Left ventricle myocardium inferior (tissue), 1 donor: ENCODE data around the gene ELP5. TPM values are rescaled to one million over a fixed set of nuclear protein-coding genes. Genes with fewer than 3 reads are reported as not detected.

Experiments used
- DNase-seq: peaks from one replicate; pipeline ENCODE4 v3.0.0-alpha.2; 2020
- H3K27ac ChIP-seq: fragments of 200-600 bp; replicated peaks from 2 replicates; pipeline ENCODE4 v1.8.0; 2021
- H3K27me3 ChIP-seq: fragments of 200-600 bp; 2 replicates; pipeline ENCODE4 v1.8.0; 2021; ENCODE audit warnings: low read depth
- H3K36me3 ChIP-seq: fragments of 200-600 bp; 2 replicates; pipeline ENCODE4 v1.8.0; 2021
- H3K4me1 ChIP-seq: fragments of 200-600 bp; 2 replicates; pipeline ENCODE4 v1.8.0; 2021
- H3K4me3 ChIP-seq: fragments of 200-600 bp; 2 replicates; pipeline ENCODE4 v1.8.0; 2021; ENCODE audit warnings: mild to moderate bottlenecking, moderate library complexity
- H3K9me3 ChIP-seq: fragments of 200-600 bp; replicated peaks from 2 replicates; pipeline ENCODE4 v1.8.0; 2021
- intact Hi-C: fragments of 100-400 bp; cut with micrococcal nuclease; formaldehyde crosslinking; loops from one replicate; pipeline ENCODE4 v1.11.0; 2022
- total RNA-seq: library from RNA; stranded (reverse); fragmentation: NEBNext Ultra II Directional; extraction: Animal tissue kit (Norgen Biotek cat#: 25700); gene quantifications from one replicate; pipeline ENCODE4 v1.2.1, GENCODE V29; 2021
- TF ChIP-seq, protein P1 (sequence below): fragments of 200-600 bp; IDR thresholded peaks from 2 replicates; pipeline ENCODE4 v1.8.0; 2021; ENCODE audit warnings: antibody characterized with exemption, mild to moderate bottlenecking, borderline replicate concordance
- donor health status: DM: no; HTN: yes; CAD: no; lungs with severe emphysema.

ELP5 gene
- total RNA-seq, 1 donor from 2014 or later: 62.5 TPM

DNA sequence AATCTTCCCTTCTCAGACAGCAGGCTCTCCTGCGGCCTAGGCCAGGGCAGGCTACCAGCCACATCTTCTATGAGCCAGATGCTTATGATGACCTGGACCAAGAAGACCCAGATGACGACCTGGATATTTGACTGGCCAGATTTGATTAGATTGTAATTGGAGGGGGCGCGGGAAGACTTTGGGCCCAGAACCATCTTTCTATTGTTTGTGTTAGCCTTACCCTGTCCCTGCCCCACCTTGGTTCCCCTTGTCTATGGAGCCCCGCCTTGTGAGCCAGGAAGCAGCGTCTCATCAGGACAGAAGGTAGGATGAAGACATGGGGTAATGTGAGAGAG lies 7.5 kb downstream of the ELP5 start:
- Histone ChIP-seq H3K27ac (no peak overlapping the region), H3K36me3 (peaks cover 49% of the 10 kb centered on the region), H3K4me1 (peaks cover 33% of the 10 kb centered on the region), H3K9me3 (no peaks in the 10 kb centered on the region), H3K27me3 (peaks cover 41% of the 10 kb centered on the region), H3K4me3 (no peak overlapping the region)
- intact Hi-C loops: no loop called here
- TF ChIP-seq, protein P1, sequence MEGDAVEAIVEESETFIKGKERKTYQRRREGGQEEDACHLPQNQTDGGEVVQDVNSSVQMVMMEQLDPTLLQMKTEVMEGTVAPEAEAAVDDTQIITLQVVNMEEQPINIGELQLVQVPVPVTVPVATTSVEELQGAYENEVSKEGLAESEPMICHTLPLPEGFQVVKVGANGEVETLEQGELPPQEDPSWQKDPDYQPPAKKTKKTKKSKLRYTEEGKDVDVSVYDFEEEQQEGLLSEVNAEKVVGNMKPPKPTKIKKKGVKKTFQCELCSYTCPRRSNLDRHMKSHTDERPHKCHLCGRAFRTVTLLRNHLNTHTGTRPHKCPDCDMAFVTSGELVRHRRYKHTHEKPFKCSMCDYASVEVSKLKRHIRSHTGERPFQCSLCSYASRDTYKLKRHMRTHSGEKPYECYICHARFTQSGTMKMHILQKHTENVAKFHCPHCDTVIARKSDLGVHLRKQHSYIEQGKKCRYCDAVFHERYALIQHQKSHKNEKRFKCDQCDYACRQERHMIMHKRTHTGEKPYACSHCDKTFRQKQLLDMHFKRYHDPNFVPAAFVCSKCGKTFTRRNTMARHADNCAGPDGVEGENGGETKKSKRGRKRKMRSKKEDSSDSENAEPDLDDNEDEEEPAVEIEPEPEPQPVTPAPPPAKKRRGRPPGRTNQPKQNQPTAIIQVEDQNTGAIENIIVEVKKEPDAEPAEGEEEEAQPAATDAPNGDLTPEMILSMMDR: no peak
- no peak for DNase-seq

DNA sequence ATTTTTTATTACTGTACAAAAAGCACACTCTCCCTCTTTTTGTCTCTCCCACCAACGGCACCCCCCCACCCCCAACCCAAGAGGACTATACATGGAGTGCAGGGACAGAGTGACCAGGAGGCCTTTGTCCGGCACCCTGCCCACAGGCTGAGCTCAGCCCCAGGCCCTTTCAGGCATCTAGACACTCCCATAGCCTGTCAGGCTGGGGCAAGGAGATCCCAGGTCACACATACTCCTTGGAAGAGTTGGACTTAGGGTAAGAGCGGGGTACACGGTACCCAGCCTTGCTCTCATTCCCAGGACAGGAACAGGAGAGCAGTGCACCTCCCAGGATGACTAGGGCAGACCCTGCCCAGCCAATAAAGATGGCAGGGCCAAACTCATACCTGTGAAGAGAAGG lies 8.1 kb downstream of the ELP5 start:
- DNase-seq: no peak
- TF ChIP-seq, protein P1: no peak

DNA sequence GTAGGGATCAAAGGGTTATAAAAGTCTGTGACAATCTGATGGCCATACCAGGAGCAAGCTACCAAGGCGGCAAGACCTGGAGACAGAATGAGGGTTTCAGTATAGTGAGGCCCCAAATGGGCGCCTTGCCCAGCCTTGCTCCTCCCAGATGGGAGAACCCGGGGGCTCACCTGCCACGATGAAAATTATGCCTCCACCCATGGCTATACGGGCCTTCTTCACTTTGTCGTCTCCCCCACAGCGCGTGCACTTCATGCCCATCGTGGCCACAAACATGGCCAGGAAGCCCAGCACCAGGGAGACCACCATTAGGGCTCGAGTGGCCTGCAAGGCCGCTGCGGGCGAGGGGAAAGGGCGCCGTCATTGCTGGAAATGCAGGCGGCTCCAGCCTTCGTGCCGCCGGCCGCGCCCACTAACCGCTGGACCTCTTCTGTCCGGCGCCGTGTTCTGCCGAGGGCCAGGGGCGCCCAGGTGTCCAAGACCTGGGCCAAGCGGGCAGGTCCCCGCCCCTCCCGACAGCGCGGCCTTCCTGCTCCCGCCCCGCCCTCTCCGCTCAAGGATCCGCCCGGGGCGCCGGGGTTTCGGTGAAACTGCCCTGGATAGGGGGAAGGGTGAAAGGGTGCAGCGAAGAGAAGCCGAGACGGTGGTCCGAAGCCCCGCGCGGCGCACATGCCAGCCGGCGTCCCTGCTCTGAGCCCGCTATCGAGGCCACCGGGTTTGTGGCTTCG lies 8.8 kb downstream of the ELP5 start:
- H3K9me3 ChIP-seq: no peaks in the 10 kb centered on the region
- peak overlapping the region; percentile 16 for H3K27ac ChIP-seq
- no peak for DNase-seq
- H3K36me3 ChIP-seq: peaks cover 36% of the 10 kb centered on the region
- intact Hi-C loops: no loop called here
- peak overlapping the region; percentile 68 for H3K4me3 ChIP-seq
- peaks cover 33% of the 10 kb centered on the region for H3K4me1 ChIP-seq
- H3K27me3 ChIP-seq: peaks cover 53% of the 10 kb centered on the region
- TF ChIP-seq, protein P1: no peak

More for the DNA sequence above, 8.1 kb downstream of the ELP5 start:
- Histone ChIP-seq H3K36me3 (peaks cover 43% of the 10 kb centered on the region), H3K27me3 (peaks cover 47% of the 10 kb centered on the region), H3K27ac (no peak overlapping the region), H3K4me1 (peaks cover 33% of the 10 kb centered on the region), H3K9me3 (no peaks in the 10 kb centered on the region), H3K4me3 (no peak overlapping the region)
- intact Hi-C loops: no loop called here

GRCh38 chr17:7261379-7262191 lies 9.6 kb downstream of the ELP5 start:
- no peaks in the 10 kb centered on the region for H3K9me3 ChIP-seq
- no peak for DNase-seq
- H3K27me3 ChIP-seq: peaks cover 60% of the 10 kb centered on the region
- intact Hi-C loops: no loop called here
- peaks cover 33% of the 10 kb centered on the region for H3K4me1 ChIP-seq
- TF ChIP-seq, protein P1: no peak
- peaks cover 29% of the 10 kb centered on the region for H3K36me3 ChIP-seq
- peak overlapping the region; percentile 16 for H3K27ac ChIP-seq
- H3K4me3 ChIP-seq: peak overlapping the region; percentile 68

DNA sequence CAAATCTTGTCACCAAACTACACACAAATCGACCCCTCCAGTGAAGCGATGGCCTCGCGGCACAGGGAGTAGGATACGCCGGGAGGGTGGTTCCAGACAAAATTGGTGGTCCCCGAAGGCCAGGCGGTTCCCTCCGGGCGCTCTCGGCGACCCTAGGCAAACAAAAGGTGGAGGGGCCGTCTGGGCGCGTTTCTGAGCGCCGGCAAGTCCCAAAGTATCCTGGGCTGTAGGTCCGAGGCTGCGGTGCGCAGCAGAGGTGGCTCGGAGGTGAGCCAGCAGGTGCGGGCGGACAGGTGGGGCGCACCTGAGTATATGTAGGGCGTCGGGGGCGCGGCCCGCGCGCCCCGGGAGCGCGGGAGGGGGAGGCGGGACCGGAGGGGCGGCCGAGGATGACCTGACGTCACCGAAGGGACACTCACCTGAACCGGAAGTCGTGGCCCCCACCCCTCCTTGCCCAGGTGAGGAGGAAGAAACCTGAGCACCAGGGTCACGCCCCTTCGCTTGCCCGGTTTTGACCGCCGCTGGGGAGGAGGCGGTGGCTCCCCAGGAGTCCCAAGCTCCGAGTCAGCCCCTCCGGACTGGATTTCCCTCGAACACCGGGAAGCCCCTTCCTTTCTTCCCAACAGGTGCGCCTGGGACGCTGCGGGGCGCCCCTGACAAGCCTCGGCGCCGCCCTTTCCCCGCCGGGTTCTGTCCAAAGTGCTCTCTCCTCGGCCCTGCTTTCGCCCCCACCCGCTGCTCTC lies 10.3 kb downstream of the ELP5 start, which contains the start of gene CLDN7:
Gene CLDN7 (minus strand): TSS at position 287 of the 743 bp plus-strand sequence. CDS start 435 bp downstream, outside the sequence.
- peak within 1 kb of the TSS; percentile 68 for H3K4me3 ChIP-seq
- TF ChIP-seq, protein P1: no peak
- peaks cover 33% of the 10 kb centered on the region for H3K4me1 ChIP-seq
- H3K27ac ChIP-seq: peak within 1 kb of the TSS; percentile 16
- peaks cover 68% of the 10 kb centered on the region for H3K27me3 ChIP-seq
- peaks cover 21% of the 10 kb centered on the region for H3K36me3 ChIP-seq
- intact Hi-C loops: no loop called here
- no peaks in the 10 kb centered on the region for H3K9me3 ChIP-seq
- no peak for DNase-seq
